Gastrocnemius medialis (tissue), 4 donors: ENCODE data around the gene ZNF490. TPM values are rescaled to one million over a fixed set of nuclear protein-coding genes. Genes with fewer than 3 reads are reported as not detected.
"Not testable (repeated sequence)": the region's sequence is repeated elsewhere in the genome, so short reads cannot be mapped to it uniquely, and the experiment has no call there.

Experiments
- ATAC-seq, 2 donors: fragments of 150-250 bp; one replicate each; pipeline ENCODE4 v1.9.1; 2016
- DNase-seq, 2 donors: peaks; one replicate each; pipeline ENCODE4 v3.0.0-alpha.2; 2019
- H3K27ac ChIP-seq, 4 donors: fragments of 200-600 bp; sonication (generic); 1 replicate in 1 of 4; 2 replicates in 3 of 4; pipeline ENCODE4 v1.5.1; 2016 to 2018; ENCODE audit warnings: mild to moderate bottlenecking in 2 of 4, moderate library complexity in 1 of 4
- H3K27me3 ChIP-seq, 3 donors: fragments of 200-600 bp; sonication (generic) in 2 of 3; 1 replicate in 1 of 3; 2 replicates in 2 of 3; pipeline versions ENCODE4 v1.5.1 to v1.6.0; 2016 to 2019; ENCODE audit warnings: mild to moderate bottlenecking in 1 of 3, moderate library complexity in 1 of 3
- H3K36me3 ChIP-seq, 2 donors: fragments of 200-600 bp; sonication (generic) in 1 of 2; one replicate each; pipeline ENCODE4 v1.5.1; 2017 to 2018
- H3K4me1 ChIP-seq, 2 donors: fragments of 200-600 bp; sonication (generic) in 1 of 2; one replicate each; pipeline ENCODE4 v1.5.1; 2016 to 2017; ENCODE audit warnings: mild to moderate bottlenecking in 2 of 2
- H3K4me3 ChIP-seq, 4 donors: fragments of 200-600 bp; sonication (generic) in 3 of 4; 1 replicate in 1 of 4; 2 replicates in 3 of 4; pipeline ENCODE4 v1.5.1; 2016 to 2019; ENCODE audit warnings: mild to moderate bottlenecking in 2 of 4
- H3K9me3 ChIP-seq, 3 donors: fragments of 200-600 bp; sonication (generic) in 2 of 3; 1 replicate in 1 of 3; 2 replicates in 2 of 3; pipeline ENCODE4 v1.5.1; 2016 to 2019
- CTCF ChIP-seq, 5 experiments: fragments of 450-650 bp in 3 of 5; fragments of 200-600 bp in 2 of 5; sonication (generic) in 2 of 5; IDR thresholded peaks in 4 of 5; conservative IDR thresholded peaks in 1 of 5; 1 replicate in 4 of 5; 2 replicates in 1 of 5; pipeline ENCODE4 v1.5.1; 2016 to 2019; ENCODE audit warnings: antibody characterized with exemption in 5 of 5, mild to moderate bottlenecking in 3 of 5, moderate library complexity in 3 of 5
- POLR2A ChIP-seq, 2 donors: fragments of 450-650 bp; IDR thresholded peaks; one replicate each; pipeline ENCODE4 v1.6.1; 2017; ENCODE audit warnings: antibody characterized with exemption in 2 of 2, mild to moderate bottlenecking in 2 of 2, moderate library complexity in 2 of 2
- in situ Hi-C, 4 donors: fragments of 200-750 bp; cut with MboI; loops; one replicate each; pipeline versions ENCODE4 v1.15.0 to v1.8.0; 2017; ENCODE audit warnings: low sequenced_read_pairs in 4 of 4
- intact Hi-C: fragments of 100-400 bp; cut with DNase I; formaldehyde crosslinking; loops from one replicate; pipeline ENCODE4 v1.15.1; 2023; ENCODE audit warnings: low total_unique reads
- total RNA-seq, 4 donors: library from RNA; depleted of rRNA; stranded (reverse); fragments of >200 nt; gene quantifications; one replicate each; pipeline versions ENCODE4 v1.1.0 to v1.2.3, GENCODE V29; 2016

Gene ZNF490
- total RNA-seq, 4 donors from 2014 or later: 2.5 to 4.9 (median 2.9) TPM

GRCh38 chr19:12628040-12629022, 17.7 kb upstream of the ZNF490 start:
- Histone ChIP-seq H3K4me3 (no peak overlapping the region), H3K27me3 (no peaks in the 10 kb centered on the region), H3K9me3 (peaks cover 0 to 28% (median 0%) of the 10 kb centered on the region in 3 donors), H3K27ac (no peak overlapping the region), H3K36me3 (peaks cover 33 to 73% of the 10 kb centered on the region in 2 donors), H3K4me1 (no peaks in the 10 kb centered on the region)
- in situ Hi-C loops: no loop called here
- intact Hi-C loops: no loop called here
- no peak for ATAC-seq
- DNase-seq: no peak
- no peak for TF ChIP-seq POLR2A (IDR thresholded peaks at IDR 0.05)
- TF ChIP-seq CTCF (IDR thresholded peaks at IDR 0.05 in 4 of 5, conservative IDR thresholded peaks at IDR 0.05 in 1 of 5): no peak

- DNase-seq (no peak), ATAC-seq (no peak)
- Histone ChIP-seq H3K4me1 (no peaks in the 10 kb centered on the region), H3K27ac (no peak overlapping the region), H3K27me3 (no peaks in the 10 kb centered on the region), H3K4me3 (no peak overlapping the region), H3K36me3 (peaks cover 33 to 72% of the 10 kb centered on the region in 2 donors), H3K9me3 (peaks cover 0 to 28% (median 0%) of the 10 kb centered on the region in 3 donors)
- in situ Hi-C loops: no loop called here
- TF ChIP-seq POLR2A (IDR thresholded peaks at IDR 0.05) (no peak), CTCF (IDR thresholded peaks at IDR 0.05 in 4 of 5, conservative IDR thresholded peaks at IDR 0.05 in 1 of 5) (no peak)
- intact Hi-C loops: no loop called here
Observed at GRCh38 chr19:12626958-12627357, 16.3 kb upstream of the ZNF490 start.

- H3K4me1 ChIP-seq: no peaks in the 10 kb centered on the region
- TF ChIP-seq POLR2A (IDR thresholded peaks at IDR 0.05): no peak
- no peak for TF ChIP-seq CTCF (IDR thresholded peaks at IDR 0.05 in 4 of 5, conservative IDR thresholded peaks at IDR 0.05 in 1 of 5)
- intact Hi-C loops (no loop called here), in situ Hi-C loops (no loop called here)
- H3K4me3 ChIP-seq: no peak overlapping the region
- no peaks in the 10 kb centered on the region for H3K27me3 ChIP-seq
- H3K9me3 ChIP-seq: peaks cover 0 to 11% (median 0%) of the 10 kb centered on the region in 3 donors
- peaks cover 24 to 49% of the 10 kb centered on the region in 2 donors for H3K36me3 ChIP-seq
- no peak for ATAC-seq
- no peak for DNase-seq
- H3K27ac ChIP-seq: no peak overlapping the region
Observed at GRCh38 chr19:12623361-12624031, 12.9 kb upstream of the ZNF490 start.

GRCh38 chr19:12621253-12622024, 10.8 kb upstream of the ZNF490 start:
- in situ Hi-C loops, H3K27me3 ChIP-seq, H3K9me3 ChIP-seq, DNase-seq, H3K27ac ChIP-seq, H3K4me3 ChIP-seq, ATAC-seq, intact Hi-C loops: not testable (repeated sequence)
- Histone ChIP-seq H3K4me1 (peaks cover 4 to 16% of the 10 kb centered on the region in 2 donors), H3K36me3 (peaks cover 11 to 29% of the 10 kb centered on the region in 2 donors)
